Upper lobe of left lung (tissue), 6 donors: ENCODE measurements around the gene PDLIM7. TPM values are rescaled to one million over a fixed set of nuclear protein-coding genes. Genes with fewer than 3 reads are reported as not detected.
A peak's percentile ranks its signal among the peaks of the same experiment; 100 is the strongest.

Experiments
- ATAC-seq, 2 donors: fragments of 200-7000 bp; cut with Tn5 transposase; one replicate each; pipeline ENCODE4 v1.9.1; 2022; ENCODE audit warnings: mild to moderate bottlenecking in 2 of 2, moderate library complexity in 2 of 2; ENCODE audit not compliant: low FRiP score in 2 of 2
- DNase-seq, 2 donors: peaks; one replicate each; pipeline ENCODE4 v3.0.0-alpha.2; 2019 to 2020
- H3K27ac ChIP-seq, 4 donors: fragments of 200-600 bp; sonication (generic); one replicate each; pipeline ENCODE4 v1.5.1; 2016 to 2019
- H3K27me3 ChIP-seq, 4 donors: fragments of 200-600 bp; sonication (generic); one replicate each; pipeline ENCODE4 v1.5.1; 2017 to 2019
- H3K36me3 ChIP-seq, 4 donors: fragments of 200-600 bp; sonication (generic); one replicate each; pipeline ENCODE4 v1.5.1; 2016 to 2019
- H3K4me1 ChIP-seq, 4 donors: fragments of 200-600 bp; sonication (generic); one replicate each; pipeline ENCODE4 v1.5.1; 2018 to 2019
- H3K4me3 ChIP-seq, 4 donors: fragments of 200-600 bp; sonication (generic); one replicate each; pipeline ENCODE4 v1.5.1; 2017 to 2019; ENCODE audit warnings: mild to moderate bottlenecking in 2 of 4, moderate library complexity in 1 of 4
- H3K9me3 ChIP-seq, 4 donors: fragments of 200-600 bp; sonication (generic); one replicate each; pipeline ENCODE4 v1.5.1; 2018 to 2019
- CTCF ChIP-seq, 6 experiments: fragments of 450-650 bp in 4 of 6; fragments of 200-600 bp in 2 of 6; sonication (generic) in 2 of 6; IDR thresholded peaks; one replicate each; pipeline ENCODE4 v1.5.1; 2016 to 2019; ENCODE audit warnings: antibody characterized with exemption in 6 of 6
- EP300 ChIP-seq, 4 donors: sonication (generic); formaldehyde crosslinking; IDR thresholded peaks; one replicate each; pipeline ENCODE4 v1.5.1; 2017; ENCODE audit warnings: antibody characterized with exemption in 4 of 4, control low read depth in 2 of 4
- POLR2A ChIP-seq, 4 donors: fragments of 450-650 bp; IDR thresholded peaks; one replicate each; pipeline ENCODE4 v1.5.1; 2016 to 2017; ENCODE audit warnings: antibody characterized with exemption in 4 of 4, mild to moderate bottlenecking in 2 of 4
- POLR2AphosphoS5 ChIP-seq, 2 donors: sonication (generic); formaldehyde crosslinking; IDR thresholded peaks; one replicate each; pipeline ENCODE4 v1.5.1; 2017; ENCODE audit warnings: antibody characterized with exemption in 2 of 2
- WGBS, 2 donors: methylation state at CpG; one replicate each; pipeline ENCODE4 v1.1.5; 2017 to 2018; 5-methylcytosine and 5-hydroxymethylcytosine counted together
- total RNA-seq, 6 donors: library from RNA; depleted of rRNA in 4 of 6; stranded (reverse); fragments of >200 nt in 4 of 6; gene quantifications; one replicate each; pipeline versions ENCODE4 v1.1.0 to v1.2.1, GENCODE V29; 2016 to 2021
- donor health status: DM: no; HTN: no; CAD: no; lungs with moderate emphysema.
- donor health status: DM: no; HTN: yes; CAD: no; lungs with severe emphysema.

PDLIM7 gene
- total RNA-seq, 6 donors from 2014 or later = 32.0 to 142 (median 75.8) TPM

- ATAC-seq = no peak
Observed at GRCh38 chr5:177511181-177511580, 13.8 kb upstream of the PDLIM7 start.

GRCh38 chr5:177510567-177511053, 13.2 kb upstream of the PDLIM7 start:
- WGBS, 2 donors = 74 to 82% methylated on average over 13 to 15 of the region's 15 CpGs
- H3K27me3 ChIP-seq = no peaks in the 10 kb centered on the region
- peak overlapping the region; percentile 88 to 92 (median 92) for H3K27ac ChIP-seq
- H3K4me3 ChIP-seq = peak overlapping the region in 1 of 4 donors; percentile 48
- H3K36me3 ChIP-seq = peaks cover 0 to 54% (median 51%) of the 10 kb centered on the region in 4 donors
- TF ChIP-seq POLR2A (IDR thresholded peaks at IDR 0.05) = peak in 1 of 4 donors; percentile 76
- no peak for TF ChIP-seq EP300 (IDR thresholded peaks at IDR 0.05)
- peak; percentile 70 to 86 for TF ChIP-seq POLR2AphosphoS5 (IDR thresholded peaks at IDR 0.05)
- ATAC-seq (peak; percentile 56 to 58), DNase-seq (peak in 1 of 2 donors; percentile 86)
- H3K9me3 ChIP-seq = no peaks in the 10 kb centered on the region
- H3K4me1 ChIP-seq = peaks cover 5 to 25% (median 17%) of the 10 kb centered on the region in 4 donors

More at GRCh38 chr5:177511181-177511580, 13.8 kb upstream of the PDLIM7 start:
- Histone ChIP-seq H3K27me3 (no peaks in the 10 kb centered on the region), H3K4me3 (no peak overlapping the region), H3K4me1 (peaks cover 11 to 31% (median 23%) of the 10 kb centered on the region in 4 donors), H3K27ac (peak overlapping the region; percentile 88 to 92 (median 92)), H3K9me3 (no peaks in the 10 kb centered on the region), H3K36me3 (peaks cover 0 to 55% (median 52%) of the 10 kb centered on the region in 4 donors)
- no peak for DNase-seq
- TF ChIP-seq EP300 (IDR thresholded peaks at IDR 0.05) = no peak
- 92 to 95% methylated on average over 5 of the region's 5 CpGs for WGBS, 2 donors

GRCh38 chr5:177509991-177510566, 12.7 kb upstream of the PDLIM7 start:
- peak; percentile 5 to 23 for ATAC-seq
- no peak for DNase-seq
- H3K4me1 ChIP-seq = peaks cover 0 to 20% (median 13%) of the 10 kb centered on the region in 4 donors
- no peaks in the 10 kb centered on the region for H3K27me3 ChIP-seq
- peak overlapping the region in 3 of 4 donors; percentile 37 to 48 (median 47) for H3K4me3 ChIP-seq
- H3K27ac ChIP-seq = peak overlapping the region; percentile 88 to 92 (median 92)
- TF ChIP-seq CTCF (IDR thresholded peaks at IDR 0.05) (no peak), EP300 (IDR thresholded peaks at IDR 0.05) (no peak), POLR2AphosphoS5 (IDR thresholded peaks at IDR 0.05) (no peak), POLR2A (IDR thresholded peaks at IDR 0.05) (no peak)
- 61 to 75% methylated on average over 10 to 11 of the region's 11 CpGs for WGBS, 2 donors
- peaks cover 0 to 48% (median 45%) of the 10 kb centered on the region in 4 donors for H3K36me3 ChIP-seq
- no peaks in the 10 kb centered on the region for H3K9me3 ChIP-seq

GRCh38 chr5:177509381-177509951, 12.1 kb upstream of the PDLIM7 start, which contains the start of gene DOK3:
DOK3 (minus strand) TSS chr5:177509826; CDS start chr5:177509540, 286 bp downstream.
- peak within 1 kb of the TSS in 3 of 4 donors; percentile 37 to 48 (median 47) for H3K4me3 ChIP-seq
- WGBS, 2 donors = 32 to 36% methylated on average over 9 to 16 of the region's 20 CpGs
- no peak for TF ChIP-seq CTCF (IDR thresholded peaks at IDR 0.05)
- TF ChIP-seq POLR2AphosphoS5 (IDR thresholded peaks at IDR 0.05) = peak; percentile 32 to 55
- peak in 1 of 4 donors; percentile 58 for TF ChIP-seq POLR2A (IDR thresholded peaks at IDR 0.05)
- no peak for TF ChIP-seq EP300 (IDR thresholded peaks at IDR 0.05)
- H3K27me3 ChIP-seq = no peaks in the 10 kb centered on the region
- ATAC-seq (peak; percentile 63 to 75), DNase-seq (peak; percentile 70 to 89)
- peak within 1 kb of the TSS; percentile 88 to 92 (median 92) for H3K27ac ChIP-seq
- H3K36me3 ChIP-seq = peaks cover 0 to 46% (median 42%) of the 10 kb centered on the region in 4 donors
- peaks cover 0 to 19% (median 13%) of the 10 kb centered on the region in 4 donors for H3K4me1 ChIP-seq
- no peaks in the 10 kb centered on the region for H3K9me3 ChIP-seq

- no peak for ATAC-seq
- Histone ChIP-seq H3K36me3 (peaks cover 0 to 46% (median 39%) of the 10 kb centered on the region in 4 donors), H3K9me3 (no peaks in the 10 kb centered on the region), H3K27me3 (no peaks in the 10 kb centered on the region), H3K4me3 (peak overlapping the region in 3 of 4 donors; percentile 37 to 48 (median 47)), H3K4me1 (peaks cover 0 to 19% (median 13%) of the 10 kb centered on the region in 4 donors), H3K27ac (peak overlapping the region; percentile 88 to 92 (median 92))
- WGBS, 2 donors = 23 to 29% methylated on average over 4 to 8 of the region's 8 CpGs
- no peak for DNase-seq
- TF ChIP-seq CTCF (IDR thresholded peaks at IDR 0.05) (no peak), EP300 (IDR thresholded peaks at IDR 0.05) (no peak)
Observed at GRCh38 chr5:177508837-177509236, 11.4 kb upstream of the PDLIM7 start.
